GF-D8 (cell line): ENCODE data around the gene RERE.

ENCODE experiments used
- DNase-seq: peaks from one replicate; lab custom pipeline; 2025; lab: John Stamatoyannopoulos, UW

Gene RERE

GRCh38 chr1:8362701-8363101 lies 454.7 kb downstream of the RERE start:
- no peak for DNase-seq

GRCh38 chr1:8361198-8361849 lies 456.1 kb downstream of the RERE start:
- no peak for DNase-seq

GRCh38 chr1:8360493-8361197 lies 456.8 kb downstream of the RERE start:
- no peak for DNase-seq

GRCh38 chr1:8359617-8360481 lies 457.6 kb downstream of the RERE start:
- no peak for DNase-seq

GRCh38 chr1:8358897-8359616 lies 458.4 kb downstream of the RERE start:
- DNase-seq: no peak

GRCh38 chr1:8358241-8358896 lies 459.1 kb downstream of the RERE start:
- no peak for DNase-seq

GRCh38 chr1:8357329-8358101 lies 459.9 kb downstream of the RERE start:
- no peak for DNase-seq

- DNase-seq: no peak
These were observed 460.9 kb downstream of the RERE start for GRCh38 chr1:8356256-8357209.

GRCh38 chr1:8355439-8356255 lies 461.8 kb downstream of the RERE start:
- DNase-seq: no peak

- no peak for DNase-seq
These were observed 463.4 kb downstream of the RERE start for GRCh38 chr1:8354038-8354437.

GRCh38 chr1:8352886-8353785 lies 464.3 kb downstream of the RERE start:
- DNase-seq: no peak

- DNase-seq: no peak
These were observed 465.0 kb downstream of the RERE start for GRCh38 chr1:8352471-8352845.

GRCh38 chr1:8351693-8352470 lies 465.6 kb downstream of the RERE start:
- no peak for DNase-seq

- DNase-seq: no peak
These were observed 466.3 kb downstream of the RERE start for GRCh38 chr1:8350914-8351684.

GRCh38 chr1:8349961-8350360 lies 467.5 kb downstream of the RERE start:
- no peak for DNase-seq

- DNase-seq: no peak
These were observed 468.0 kb downstream of the RERE start for GRCh38 chr1:8349473-8349865.
